Upper lobe of left lung (tissue), 4 donors: ENCODE results near the gene ASPHD2.

Source experiments
- CTCF ChIP-seq, 6 experiments: fragments of 450-650 bp in 4 of 6; fragments of 200-600 bp in 2 of 6; sonication (generic) in 2 of 6; IDR thresholded peaks; one replicate each; pipeline ENCODE4 v1.5.1; 2016 to 2019; ENCODE audit warnings: antibody characterized with exemption in 6 of 6
- POLR2A ChIP-seq, 4 donors: fragments of 450-650 bp; IDR thresholded peaks; one replicate each; pipeline ENCODE4 v1.5.1; 2016 to 2017; ENCODE audit warnings: antibody characterized with exemption in 4 of 4, mild to moderate bottlenecking in 2 of 4
- POLR2AphosphoS5 ChIP-seq, 2 donors: sonication (generic); formaldehyde crosslinking; IDR thresholded peaks; one replicate each; pipeline ENCODE4 v1.5.1; 2017; ENCODE audit warnings: antibody characterized with exemption in 2 of 2

- TF ChIP-seq POLR2A (IDR thresholded peaks at IDR 0.05) (no peak), CTCF (IDR thresholded peaks at IDR 0.05) (no peak), POLR2AphosphoS5 (IDR thresholded peaks at IDR 0.05) (no peak)
Observed at GRCh38 chr22:26462051-26462450, 33.0 kb downstream of the ASPHD2 start.
